ENCODE measurements around the gene EVPL. TPM values are rescaled to one million over a fixed set of nuclear protein-coding genes. Genes with fewer than 3 reads are reported as not detected.

Gene EVPL
- total RNA-seq, 1 experiment from 2014 or later: 1.3 TPM

DNA sequence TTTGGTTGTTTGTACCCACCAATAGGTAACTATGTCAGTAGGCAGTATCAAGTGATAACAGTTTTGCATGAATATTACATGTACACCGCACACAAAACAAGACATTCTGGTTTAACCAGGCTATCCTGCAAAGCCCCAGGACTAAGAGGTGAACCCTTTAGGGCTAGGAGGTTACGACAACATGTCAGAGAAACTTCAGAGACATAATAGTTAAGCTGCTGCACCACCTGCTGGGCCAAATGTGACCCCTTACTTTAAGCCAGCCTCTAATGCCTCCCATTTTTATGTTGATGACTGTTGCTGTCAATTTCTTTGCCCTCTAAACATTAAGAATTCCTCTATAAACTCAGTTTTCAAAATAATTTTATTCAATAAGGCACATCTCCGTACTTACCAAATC, 29.8 kb upstream of the EVPL start:
- H3K27ac Mint-ChIP-seq: no peak overlapping the region
- H3K9me3 Mint-ChIP-seq: no peaks in the 10 kb centered on the region
- no peak overlapping the region for H3K4me3 Mint-ChIP-seq
- ATAC-seq (no peak), DNase-seq (ENCODE audit: low spot score) (no peak)
- no peaks in the 10 kb centered on the region for H3K4me1 Mint-ChIP-seq
- POLR2A ChIA-PET: no interaction called here
- CTCF ChIA-PET: interaction anchor here (0.9 to 1.2 kb wide), 2 partner anchors 16 to 54 kb away, joined by 3 read pairs; no protein-coding TSS in a partner anchor
- TF ChIP-seq FOXJ3 (CRISPR knock-in tag; IDR thresholded peaks at IDR 0.05; ENCODE audit: borderline replicate concordance) (no peak), ELF4 (CRISPR knock-in tag; IDR thresholded peaks at IDR 0.05; ENCODE audit: low read depth) (no peak), ZNF138 (CRISPR knock-in tag; conservative IDR thresholded peaks at IDR 0.05) (no peak), RELA (CRISPR knock-in tag; IDR thresholded peaks at IDR 0.05; ENCODE audit: borderline replicate concordance) (no peak), ZBTB21 (CRISPR knock-in tag; IDR thresholded peaks at IDR 0.05; ENCODE audit: borderline replicate concordance) (no peak), NFATC4 (CRISPR knock-in tag; IDR thresholded peaks at IDR 0.05) (no peak), NR1H2 (CRISPR knock-in tag; IDR thresholded peaks at IDR 0.05) (no peak), CREM (CRISPR knock-in tag; IDR thresholded peaks at IDR 0.05) (no peak), IRF2 (CRISPR knock-in tag; IDR thresholded peaks at IDR 0.05; ENCODE audit: borderline replicate concordance, low read depth) (no peak), GRHL2 (CRISPR knock-in tag; IDR thresholded peaks at IDR 0.05; ENCODE audit: insufficient replicate concordance, severe bottlenecking) (no peak)
- TF ChIP-seq, protein P1, sequence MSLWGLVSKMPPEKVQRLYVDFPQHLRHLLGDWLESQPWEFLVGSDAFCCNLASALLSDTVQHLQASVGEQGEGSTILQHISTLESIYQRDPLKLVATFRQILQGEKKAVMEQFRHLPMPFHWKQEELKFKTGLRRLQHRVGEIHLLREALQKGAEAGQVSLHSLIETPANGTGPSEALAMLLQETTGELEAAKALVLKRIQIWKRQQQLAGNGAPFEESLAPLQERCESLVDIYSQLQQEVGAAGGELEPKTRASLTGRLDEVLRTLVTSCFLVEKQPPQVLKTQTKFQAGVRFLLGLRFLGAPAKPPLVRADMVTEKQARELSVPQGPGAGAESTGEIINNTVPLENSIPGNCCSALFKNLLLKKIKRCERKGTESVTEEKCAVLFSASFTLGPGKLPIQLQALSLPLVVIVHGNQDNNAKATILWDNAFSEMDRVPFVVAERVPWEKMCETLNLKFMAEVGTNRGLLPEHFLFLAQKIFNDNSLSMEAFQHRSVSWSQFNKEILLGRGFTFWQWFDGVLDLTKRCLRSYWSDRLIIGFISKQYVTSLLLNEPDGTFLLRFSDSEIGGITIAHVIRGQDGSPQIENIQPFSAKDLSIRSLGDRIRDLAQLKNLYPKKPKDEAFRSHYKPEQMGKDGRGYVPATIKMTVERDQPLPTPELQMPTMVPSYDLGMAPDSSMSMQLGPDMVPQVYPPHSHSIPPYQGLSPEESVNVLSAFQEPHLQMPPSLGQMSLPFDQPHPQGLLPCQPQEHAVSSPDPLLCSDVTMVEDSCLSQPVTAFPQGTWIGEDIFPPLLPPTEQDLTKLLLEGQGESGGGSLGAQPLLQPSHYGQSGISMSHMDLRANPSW (CRISPR knock-in tag; conservative IDR thresholded peaks at IDR 0.05; ENCODE audit: low read depth): no peak
- TF ChIP-seq, protein P2, sequence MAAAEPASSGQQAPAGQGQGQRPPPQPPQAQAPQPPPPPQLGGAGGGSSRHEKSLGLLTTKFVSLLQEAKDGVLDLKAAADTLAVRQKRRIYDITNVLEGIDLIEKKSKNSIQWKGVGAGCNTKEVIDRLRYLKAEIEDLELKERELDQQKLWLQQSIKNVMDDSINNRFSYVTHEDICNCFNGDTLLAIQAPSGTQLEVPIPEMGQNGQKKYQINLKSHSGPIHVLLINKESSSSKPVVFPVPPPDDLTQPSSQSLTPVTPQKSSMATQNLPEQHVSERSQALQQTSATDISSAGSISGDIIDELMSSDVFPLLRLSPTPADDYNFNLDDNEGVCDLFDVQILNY (CRISPR knock-in tag; IDR thresholded peaks at IDR 0.05): no peak
- TF ChIP-seq, protein P3, sequence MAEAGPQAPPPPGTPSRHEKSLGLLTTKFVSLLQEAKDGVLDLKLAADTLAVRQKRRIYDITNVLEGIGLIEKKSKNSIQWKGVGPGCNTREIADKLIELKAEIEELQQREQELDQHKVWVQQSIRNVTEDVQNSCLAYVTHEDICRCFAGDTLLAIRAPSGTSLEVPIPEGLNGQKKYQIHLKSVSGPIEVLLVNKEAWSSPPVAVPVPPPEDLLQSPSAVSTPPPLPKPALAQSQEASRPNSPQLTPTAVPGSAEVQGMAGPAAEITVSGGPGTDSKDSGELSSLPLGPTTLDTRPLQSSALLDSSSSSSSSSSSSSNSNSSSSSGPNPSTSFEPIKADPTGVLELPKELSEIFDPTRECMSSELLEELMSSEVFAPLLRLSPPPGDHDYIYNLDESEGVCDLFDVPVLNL (CRISPR knock-in tag; IDR thresholded peaks at IDR 0.05; ENCODE audit: borderline replicate concordance, low read depth): no peak
- TF ChIP-seq, protein P4, sequence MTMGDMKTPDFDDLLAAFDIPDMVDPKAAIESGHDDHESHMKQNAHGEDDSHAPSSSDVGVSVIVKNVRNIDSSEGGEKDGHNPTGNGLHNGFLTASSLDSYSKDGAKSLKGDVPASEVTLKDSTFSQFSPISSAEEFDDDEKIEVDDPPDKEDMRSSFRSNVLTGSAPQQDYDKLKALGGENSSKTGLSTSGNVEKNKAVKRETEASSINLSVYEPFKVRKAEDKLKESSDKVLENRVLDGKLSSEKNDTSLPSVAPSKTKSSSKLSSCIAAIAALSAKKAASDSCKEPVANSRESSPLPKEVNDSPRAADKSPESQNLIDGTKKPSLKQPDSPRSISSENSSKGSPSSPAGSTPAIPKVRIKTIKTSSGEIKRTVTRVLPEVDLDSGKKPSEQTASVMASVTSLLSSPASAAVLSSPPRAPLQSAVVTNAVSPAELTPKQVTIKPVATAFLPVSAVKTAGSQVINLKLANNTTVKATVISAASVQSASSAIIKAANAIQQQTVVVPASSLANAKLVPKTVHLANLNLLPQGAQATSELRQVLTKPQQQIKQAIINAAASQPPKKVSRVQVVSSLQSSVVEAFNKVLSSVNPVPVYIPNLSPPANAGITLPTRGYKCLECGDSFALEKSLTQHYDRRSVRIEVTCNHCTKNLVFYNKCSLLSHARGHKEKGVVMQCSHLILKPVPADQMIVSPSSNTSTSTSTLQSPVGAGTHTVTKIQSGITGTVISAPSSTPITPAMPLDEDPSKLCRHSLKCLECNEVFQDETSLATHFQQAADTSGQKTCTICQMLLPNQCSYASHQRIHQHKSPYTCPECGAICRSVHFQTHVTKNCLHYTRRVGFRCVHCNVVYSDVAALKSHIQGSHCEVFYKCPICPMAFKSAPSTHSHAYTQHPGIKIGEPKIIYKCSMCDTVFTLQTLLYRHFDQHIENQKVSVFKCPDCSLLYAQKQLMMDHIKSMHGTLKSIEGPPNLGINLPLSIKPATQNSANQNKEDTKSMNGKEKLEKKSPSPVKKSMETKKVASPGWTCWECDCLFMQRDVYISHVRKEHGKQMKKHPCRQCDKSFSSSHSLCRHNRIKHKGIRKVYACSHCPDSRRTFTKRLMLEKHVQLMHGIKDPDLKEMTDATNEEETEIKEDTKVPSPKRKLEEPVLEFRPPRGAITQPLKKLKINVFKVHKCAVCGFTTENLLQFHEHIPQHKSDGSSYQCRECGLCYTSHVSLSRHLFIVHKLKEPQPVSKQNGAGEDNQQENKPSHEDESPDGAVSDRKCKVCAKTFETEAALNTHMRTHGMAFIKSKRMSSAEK (CRISPR knock-in tag; IDR thresholded peaks at IDR 0.05; ENCODE audit: borderline replicate concordance): no peak
- TF ChIP-seq, protein P5, sequence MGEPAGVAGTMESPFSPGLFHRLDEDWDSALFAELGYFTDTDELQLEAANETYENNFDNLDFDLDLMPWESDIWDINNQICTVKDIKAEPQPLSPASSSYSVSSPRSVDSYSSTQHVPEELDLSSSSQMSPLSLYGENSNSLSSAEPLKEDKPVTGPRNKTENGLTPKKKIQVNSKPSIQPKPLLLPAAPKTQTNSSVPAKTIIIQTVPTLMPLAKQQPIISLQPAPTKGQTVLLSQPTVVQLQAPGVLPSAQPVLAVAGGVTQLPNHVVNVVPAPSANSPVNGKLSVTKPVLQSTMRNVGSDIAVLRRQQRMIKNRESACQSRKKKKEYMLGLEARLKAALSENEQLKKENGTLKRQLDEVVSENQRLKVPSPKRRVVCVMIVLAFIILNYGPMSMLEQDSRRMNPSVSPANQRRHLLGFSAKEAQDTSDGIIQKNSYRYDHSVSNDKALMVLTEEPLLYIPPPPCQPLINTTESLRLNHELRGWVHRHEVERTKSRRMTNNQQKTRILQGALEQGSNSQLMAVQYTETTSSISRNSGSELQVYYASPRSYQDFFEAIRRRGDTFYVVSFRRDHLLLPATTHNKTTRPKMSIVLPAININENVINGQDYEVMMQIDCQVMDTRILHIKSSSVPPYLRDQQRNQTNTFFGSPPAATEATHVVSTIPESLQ (CRISPR knock-in tag; IDR thresholded peaks at IDR 0.05): no peak
- TF ChIP-seq, protein P6, sequence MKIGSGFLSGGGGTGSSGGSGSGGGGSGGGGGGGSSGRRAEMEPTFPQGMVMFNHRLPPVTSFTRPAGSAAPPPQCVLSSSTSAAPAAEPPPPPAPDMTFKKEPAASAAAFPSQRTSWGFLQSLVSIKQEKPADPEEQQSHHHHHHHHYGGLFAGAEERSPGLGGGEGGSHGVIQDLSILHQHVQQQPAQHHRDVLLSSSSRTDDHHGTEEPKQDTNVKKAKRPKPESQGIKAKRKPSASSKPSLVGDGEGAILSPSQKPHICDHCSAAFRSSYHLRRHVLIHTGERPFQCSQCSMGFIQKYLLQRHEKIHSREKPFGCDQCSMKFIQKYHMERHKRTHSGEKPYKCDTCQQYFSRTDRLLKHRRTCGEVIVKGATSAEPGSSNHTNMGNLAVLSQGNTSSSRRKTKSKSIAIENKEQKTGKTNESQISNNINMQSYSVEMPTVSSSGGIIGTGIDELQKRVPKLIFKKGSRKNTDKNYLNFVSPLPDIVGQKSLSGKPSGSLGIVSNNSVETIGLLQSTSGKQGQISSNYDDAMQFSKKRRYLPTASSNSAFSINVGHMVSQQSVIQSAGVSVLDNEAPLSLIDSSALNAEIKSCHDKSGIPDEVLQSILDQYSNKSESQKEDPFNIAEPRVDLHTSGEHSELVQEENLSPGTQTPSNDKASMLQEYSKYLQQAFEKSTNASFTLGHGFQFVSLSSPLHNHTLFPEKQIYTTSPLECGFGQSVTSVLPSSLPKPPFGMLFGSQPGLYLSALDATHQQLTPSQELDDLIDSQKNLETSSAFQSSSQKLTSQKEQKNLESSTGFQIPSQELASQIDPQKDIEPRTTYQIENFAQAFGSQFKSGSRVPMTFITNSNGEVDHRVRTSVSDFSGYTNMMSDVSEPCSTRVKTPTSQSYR (CRISPR knock-in tag; IDR thresholded peaks at IDR 0.05): no peak
- H3K27me3 Mint-ChIP-seq (ENCODE audit: low read depth): no peaks in the 10 kb centered on the region
- H3K36me3 Mint-ChIP-seq: peaks cover 65% of the 10 kb centered on the region

All from WTC11 (cell line).